ENCODE data around the gene OPTN. TPM values are rescaled to one million over a fixed set of nuclear protein-coding genes. Genes with fewer than 3 reads are reported as not detected.

The OPTN gene
- total and polyA plus RNA-seq, 7 donors, result 53.5 to 127 (median 63.7) TPM

GRCh38 chr10:13087986-13088618, 11.9 kb upstream of the OPTN start:
- no peak for DNase-seq
- H3K27ac ChIP-seq, result no peak overlapping the region

DNA sequence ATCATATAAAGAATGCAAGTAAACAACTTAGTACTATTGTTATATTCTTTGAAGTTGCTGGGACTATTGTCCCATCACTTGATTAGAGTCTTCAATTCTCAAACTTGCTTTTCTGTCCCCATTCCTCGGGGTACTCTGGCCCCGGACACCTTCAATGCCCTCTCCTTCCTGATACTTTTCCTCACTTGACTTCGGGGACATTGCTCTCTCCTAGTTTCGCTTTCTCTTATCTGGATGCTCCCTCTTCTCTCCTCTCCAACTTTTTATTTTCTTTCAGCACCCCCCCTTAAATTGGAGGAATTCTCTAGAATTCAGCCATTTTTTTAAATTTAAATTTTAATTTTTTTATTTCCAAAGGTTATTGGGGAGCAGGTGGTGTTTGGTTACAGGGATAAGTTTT, 10.6 kb upstream of the OPTN start:
- Histone ChIP-seq H3K27me3 (no peaks in the 10 kb centered on the region), H3K27ac (no peak overlapping the region), H3K9me3 (peaks cover 0 to 8% (median 2%) of the 10 kb centered on the region in 4 donors), H3K4me1 (no peaks in the 10 kb centered on the region), H3K36me3 (no peaks in the 10 kb centered on the region), H3K4me3 (no peak overlapping the region)
- WGBS, 2 donors, result 57 to 78% methylated on average over 4 of the region's 4 CpGs
- no peak for DNase-seq
- no peak for TF ChIP-seq EP300 (IDR thresholded peaks at IDR 0.05)
- TF ChIP-seq POLR2AphosphoS5 (IDR thresholded peaks at IDR 0.05), result no peak
- TF ChIP-seq, protein P1, sequence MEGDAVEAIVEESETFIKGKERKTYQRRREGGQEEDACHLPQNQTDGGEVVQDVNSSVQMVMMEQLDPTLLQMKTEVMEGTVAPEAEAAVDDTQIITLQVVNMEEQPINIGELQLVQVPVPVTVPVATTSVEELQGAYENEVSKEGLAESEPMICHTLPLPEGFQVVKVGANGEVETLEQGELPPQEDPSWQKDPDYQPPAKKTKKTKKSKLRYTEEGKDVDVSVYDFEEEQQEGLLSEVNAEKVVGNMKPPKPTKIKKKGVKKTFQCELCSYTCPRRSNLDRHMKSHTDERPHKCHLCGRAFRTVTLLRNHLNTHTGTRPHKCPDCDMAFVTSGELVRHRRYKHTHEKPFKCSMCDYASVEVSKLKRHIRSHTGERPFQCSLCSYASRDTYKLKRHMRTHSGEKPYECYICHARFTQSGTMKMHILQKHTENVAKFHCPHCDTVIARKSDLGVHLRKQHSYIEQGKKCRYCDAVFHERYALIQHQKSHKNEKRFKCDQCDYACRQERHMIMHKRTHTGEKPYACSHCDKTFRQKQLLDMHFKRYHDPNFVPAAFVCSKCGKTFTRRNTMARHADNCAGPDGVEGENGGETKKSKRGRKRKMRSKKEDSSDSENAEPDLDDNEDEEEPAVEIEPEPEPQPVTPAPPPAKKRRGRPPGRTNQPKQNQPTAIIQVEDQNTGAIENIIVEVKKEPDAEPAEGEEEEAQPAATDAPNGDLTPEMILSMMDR (IDR thresholded peaks at IDR 0.05), result no peak
- TF ChIP-seq POLR2A (IDR thresholded peaks at IDR 0.05), result no peak
- intact Hi-C loops (cut with DNase I), result no loop called here

More at GRCh38 chr10:13087986-13088618, 11.9 kb upstream of the OPTN start:
- Histone ChIP-seq H3K9me3 (peaks cover under 1 to 16% (median 4%) of the 10 kb centered on the region in 4 donors), H3K27me3 (no peaks in the 10 kb centered on the region), H3K4me3 (no peak overlapping the region), H3K36me3 (no peaks in the 10 kb centered on the region), H3K4me1 (no peaks in the 10 kb centered on the region)
- intact Hi-C loops (cut with DNase I), result no loop called here
- 27 to 57% methylated on average over 7 of the region's 7 CpGs for WGBS, 2 donors
- TF ChIP-seq POLR2AphosphoS5 (IDR thresholded peaks at IDR 0.05), result no peak

GRCh38 chr10:13090289-13090688, 9.7 kb upstream of the OPTN start:
- peaks cover 0 to 6% (median 0%) of the 10 kb centered on the region in 4 donors for H3K4me1 ChIP-seq
- H3K27ac ChIP-seq, result no peak overlapping the region
- TF ChIP-seq, protein P1 (IDR thresholded peaks at IDR 0.05), result no peak
- TF ChIP-seq POLR2AphosphoS5 (IDR thresholded peaks at IDR 0.05) (no peak), EP300 (IDR thresholded peaks at IDR 0.05) (no peak), POLR2A (IDR thresholded peaks at IDR 0.05) (no peak)
- WGBS, 2 donors, result 88 to 91% methylated on average over 2 of the region's 2 CpGs
- H3K27me3 ChIP-seq, result no peaks in the 10 kb centered on the region
- no peak for DNase-seq
- no peaks in the 10 kb centered on the region for H3K36me3 ChIP-seq
- H3K9me3 ChIP-seq, result no peaks in the 10 kb centered on the region
- intact Hi-C loops (cut with DNase I), result loop anchor here (10.0 kb wide), 1 partner anchor 825 kb away; no protein-coding TSS in a partner anchor
- no peak overlapping the region for H3K4me3 ChIP-seq

DNA sequence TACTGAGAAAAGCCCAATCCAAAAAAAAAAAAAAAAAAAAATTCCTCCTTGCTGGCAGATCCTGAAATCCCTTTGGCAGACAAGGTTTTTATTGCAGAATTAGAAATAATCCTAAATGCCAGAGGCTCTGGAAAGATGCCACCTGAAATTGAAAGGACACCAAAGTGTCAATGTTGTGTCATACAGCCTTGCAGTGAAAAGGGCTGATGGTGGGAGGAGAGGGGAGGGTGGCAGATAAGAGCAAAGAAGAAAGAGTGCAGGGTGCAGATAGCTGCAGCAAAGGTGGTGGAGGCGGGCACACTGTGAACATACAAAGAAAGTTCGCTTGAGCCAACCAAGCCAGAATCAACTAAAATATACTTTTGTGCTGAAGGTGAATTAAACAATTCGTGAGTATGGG, 8.2 kb upstream of the OPTN start:
- intact Hi-C loops (cut with DNase I), result loop anchor here (10.0 kb wide), 1 partner anchor 827 kb away; no protein-coding TSS in a partner anchor
- 74 to 90% methylated on average over 3 of the region's 3 CpGs for WGBS, 2 donors
- H3K4me3 ChIP-seq, result no peak overlapping the region

More for the DNA sequence above, 8.2 kb upstream of the OPTN start:
- H3K36me3 ChIP-seq, result no peaks in the 10 kb centered on the region
- peaks cover 0 to 6% (median 0%) of the 10 kb centered on the region in 4 donors for H3K4me1 ChIP-seq
- no peaks in the 10 kb centered on the region for H3K9me3 ChIP-seq
- no peak overlapping the region for H3K27ac ChIP-seq
- H3K27me3 ChIP-seq, result no peaks in the 10 kb centered on the region
- no peak for DNase-seq
- TF ChIP-seq, protein P1 (IDR thresholded peaks at IDR 0.05), result no peak
- TF ChIP-seq POLR2A (IDR thresholded peaks at IDR 0.05) (no peak), EP300 (IDR thresholded peaks at IDR 0.05) (no peak), POLR2AphosphoS5 (IDR thresholded peaks at IDR 0.05) (no peak)
